Motor neuron (in vitro differentiated cells): Measurements from ENCODE around the gene ITPR3. TPM values are rescaled to one million over a fixed set of nuclear protein-coding genes. Genes with fewer than 3 reads are reported as not detected.
A peak's percentile ranks its signal among the peaks of the same experiment; 100 is the strongest.

Source experiments
- ATAC-seq, 8 experiments: fragments of 200-7000 bp; cut with Tn5 transposase; replicated peaks in 6 of 8; 2 replicates each; pipeline ENCODE4 v1.8.0; 2021; ENCODE audit warnings: mild to moderate bottlenecking in 8 of 8, moderate library complexity in 8 of 8
- H3K27ac ChIP-seq, 2 donors: fragments of 250-450 bp; sonication (Bioruptor Pico); 2 replicates each; pipeline ENCODE4 v1.9.0; 2021; ENCODE audit warnings: antibody characterized with exemption in 2 of 2, mild to moderate bottlenecking in 2 of 2, moderate library complexity in 1 of 2
- H3K4me1 ChIP-seq, 2 donors: fragments of 250-450 bp; sonication (Bioruptor Pico); replicated peaks in 1 of 2; 2 replicates each; pipeline ENCODE4 v1.6.1; 2021; ENCODE audit warnings: antibody characterized with exemption in 2 of 2, mild to moderate bottlenecking in 2 of 2, moderate library complexity in 1 of 2
- H3K4me3 ChIP-seq, 5 donors: fragments of 250-450 bp; sonication (Bioruptor Pico); 2 replicates each; pipeline ENCODE4 v1.9.0; 2021; ENCODE audit warnings: antibody characterized with exemption in 5 of 5, mild to moderate bottlenecking in 5 of 5, moderate library complexity in 4 of 5
- WGBS, 10 experiments: fragments of 450-650 bp; shearing (Covaris generic); methylation state at CpG; one replicate each; pipeline ENCODE4 v1.0.0; 2022; 5-methylcytosine and 5-hydroxymethylcytosine counted together
- in situ Hi-C, 9 experiments: fragments of 400-800 bp; cut with MboI; loops; one replicate each; pipeline ENCODE4 v1.15.0; 2021; ENCODE audit warnings: low sequenced_read_pairs in 9 of 9, low pct_unique_long_range_greater_than_20kb in 2 of 9; ENCODE audit not compliant: unreplicated experiment in 9 of 9
- total RNA-seq, 8 experiments: library from RNA; unstranded; fragments of 300-600 nt; gene quantifications; 2 replicates each; pipeline versions ENCODE4 v1.2.3 to v1.2.4, GENCODE V29; 2022

ITPR3 gene
- total RNA-seq, 8 experiments from 2014 or later = 0.11 to 36.3 (median 0.96) TPM

- 90 to 100% (median 98%) methylated on average over 1 to 5 of the region's 12 CpGs; no CpG with 5 or more reads in 6 of the 10 experiments for WGBS, 10 experiments
- Histone ChIP-seq H3K27ac (no peak overlapping the region), H3K4me1 (peaks cover 7 to 12% of the 10 kb centered on the region in 2 donors), H3K4me3 (no peak overlapping the region)
- ATAC-seq = no peak
- in situ Hi-C loops = loop anchor here in 1 of 9 experiments (10.0 kb wide), 1 partner anchor 84 kb away; no protein-coding TSS in a partner anchor
Measured at GRCh38 chr6:33678932-33679490, 57.9 kb downstream of the ITPR3 start.

DNA sequence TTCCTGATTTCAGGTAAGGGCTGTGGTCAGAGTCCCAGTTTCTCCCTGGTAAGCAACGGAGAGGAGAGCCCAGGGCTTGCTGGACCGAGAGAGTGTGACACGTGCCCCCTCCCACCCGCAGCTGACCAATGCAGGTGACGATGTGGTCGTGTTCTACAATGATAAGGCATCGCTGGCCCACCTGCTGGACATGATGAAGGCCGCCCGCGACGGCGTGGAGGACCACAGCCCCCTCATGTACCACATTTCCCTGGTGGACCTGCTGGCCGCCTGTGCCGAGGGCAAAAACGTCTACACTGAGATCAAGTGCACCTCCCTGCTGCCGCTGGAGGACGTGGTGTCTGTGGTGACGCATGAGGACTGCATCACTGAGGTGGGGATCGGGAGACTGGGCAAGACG lies 58.6 kb downstream of the ITPR3 start:
- Histone ChIP-seq H3K4me1 (peaks cover 0 to 6% of the 10 kb centered on the region in 2 donors), H3K27ac (no peak overlapping the region), H3K4me3 (no peak overlapping the region)
- 85 to 90% (median 89%) methylated on average over 2 to 9 of the region's 20 CpGs; no CpG with 5 or more reads in 6 of the 10 experiments for WGBS, 10 experiments
- ATAC-seq = no peak
- in situ Hi-C loops = loop anchor here in 1 of 9 experiments (10.0 kb wide), 1 partner anchor 85 kb away; no protein-coding TSS in a partner anchor

GRCh38 chr6:33682341-33682740 lies 61.2 kb downstream of the ITPR3 start:
- ATAC-seq = no peak
- H3K4me3 ChIP-seq = no peak overlapping the region
- no peak overlapping the region for H3K27ac ChIP-seq
- 86 to 100% (median 96%) methylated on average over 1 to 5 of the region's 13 CpGs; no CpG with 5 or more reads in 4 of the 10 experiments for WGBS, 10 experiments
- in situ Hi-C loops = no loop called here
- H3K4me1 ChIP-seq = peaks cover 13 to 16% of the 10 kb centered on the region in 2 donors

GRCh38 chr6:33683051-33683571 lies 62.0 kb downstream of the ITPR3 start:
- WGBS, 10 experiments = 70 to 100% (median 80%) methylated on average over 1 to 2 of the region's 15 CpGs; no CpG with 5 or more reads in 7 of the 10 experiments
- peaks cover 13 to 17% of the 10 kb centered on the region in 2 donors for H3K4me1 ChIP-seq
- in situ Hi-C loops = no loop called here
- no peak overlapping the region for H3K27ac ChIP-seq
- no peak overlapping the region for H3K4me3 ChIP-seq
- peak in 2 of 8 experiments; percentile 14 to 66 for ATAC-seq

GRCh38 chr6:33683576-33684427 lies 62.7 kb downstream of the ITPR3 start:
- peak in 2 of 8 experiments; percentile 64 to 72 for ATAC-seq
- in situ Hi-C loops = no loop called here
- WGBS, 10 experiments = 63 to 100% (median 81%) methylated on average over 1 to 5 of the region's 19 CpGs; no CpG with 5 or more reads in 5 of the 10 experiments
- Histone ChIP-seq H3K4me3 (no peak overlapping the region), H3K4me1 (peaks cover 11 to 13% of the 10 kb centered on the region in 2 donors), H3K27ac (no peak overlapping the region)

DNA sequence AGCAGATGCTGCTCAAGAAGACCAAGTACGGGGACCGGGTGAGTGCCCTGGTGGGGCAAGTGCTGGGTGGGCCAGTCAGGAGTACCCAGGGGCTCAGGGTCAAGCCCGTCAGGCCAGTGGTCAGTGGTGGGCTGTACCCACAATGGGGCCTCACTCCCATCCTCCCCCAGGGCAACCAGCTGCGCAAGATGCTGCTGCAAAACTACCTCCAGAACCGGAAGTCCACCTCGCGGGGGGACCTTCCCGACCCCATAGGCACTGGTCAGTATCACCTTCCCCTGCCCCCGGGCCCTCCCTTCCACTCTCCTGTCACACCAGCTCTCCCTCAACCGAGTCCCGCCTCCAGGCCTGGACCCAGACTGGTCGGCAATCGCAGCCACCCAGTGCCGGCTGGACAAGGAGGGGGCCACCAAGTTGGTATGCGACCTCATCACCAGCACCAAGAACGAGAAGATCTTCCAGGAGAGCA lies 63.3 kb downstream of the ITPR3 start:
- H3K27ac ChIP-seq = no peak overlapping the region
- 80 to 100% (median 91%) methylated on average over 1 to 4 of the region's 16 CpGs; no CpG with 5 or more reads in 5 of the 10 experiments for WGBS, 10 experiments
- ATAC-seq = no peak

GRCh38 chr6:33684983-33685382 lies 63.9 kb downstream of the ITPR3 start:
- Histone ChIP-seq H3K27ac (no peak overlapping the region), H3K4me3 (no peak overlapping the region), H3K4me1 (peaks cover 11 to 13% of the 10 kb centered on the region in 2 donors)
- no peak for ATAC-seq
- in situ Hi-C loops = no loop called here
- WGBS, 10 experiments = 83% methylated on average over 1 of the region's 7 CpGs; no CpG with 5 or more reads in 9 of the 10 experiments

More for the DNA sequence above, 63.3 kb downstream of the ITPR3 start:
- Histone ChIP-seq H3K4me1 (peaks cover 11 to 13% of the 10 kb centered on the region in 2 donors), H3K4me3 (no peak overlapping the region)
- in situ Hi-C loops = no loop called here

- Histone ChIP-seq H3K4me3 (no peak overlapping the region), H3K27ac (peak overlapping the region in 1 of 2 donors; percentile 67), H3K4me1 (peaks cover 11 to 13% of the 10 kb centered on the region in 2 donors)
- ATAC-seq = peak in 1 of 8 experiments; percentile 1
- in situ Hi-C loops = no loop called here
- WGBS, 10 experiments = 40 to 94% (median 83%) methylated on average over 1 to 4 of the region's 38 CpGs; no CpG with 5 or more reads in 5 of the 10 experiments
Measured at GRCh38 chr6:33685411-33686224, 64.5 kb downstream of the ITPR3 start.

DNA sequence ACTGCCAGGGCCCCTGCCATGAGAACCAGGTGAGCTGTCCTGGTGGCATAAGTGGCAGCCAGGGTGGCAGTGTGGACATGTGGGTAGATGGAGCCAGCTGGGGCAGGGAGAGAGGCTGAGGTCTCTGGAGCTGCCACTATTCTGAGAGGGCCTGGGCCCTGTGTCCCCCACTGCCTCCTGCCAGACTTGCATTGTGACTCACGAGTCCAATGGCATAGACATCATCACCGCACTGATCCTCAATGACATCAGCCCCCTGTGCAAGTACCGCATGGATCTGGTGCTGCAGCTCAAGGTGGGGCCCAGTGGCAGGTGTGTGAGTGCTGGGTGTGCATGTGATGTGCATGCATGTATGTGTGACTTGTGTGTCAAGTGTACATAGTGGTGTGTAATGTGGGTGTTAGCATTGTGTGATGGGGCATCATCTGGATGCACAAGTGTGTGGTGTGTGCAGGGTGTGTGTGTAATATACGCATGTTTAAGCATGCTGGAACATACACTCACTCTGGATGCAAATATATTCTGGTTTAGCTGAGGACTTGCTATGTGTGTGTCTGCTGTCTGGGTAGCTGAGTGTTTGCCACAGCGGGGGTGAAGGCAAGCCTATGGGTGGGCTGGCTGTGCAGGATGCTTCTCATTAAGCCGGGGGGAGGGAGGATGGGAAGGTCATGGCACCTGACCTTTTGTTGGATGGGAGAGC lies 65.3 kb downstream of the ITPR3 start:
- Histone ChIP-seq H3K4me1 (peaks cover 13 to 15% of the 10 kb centered on the region in 2 donors), H3K4me3 (no peak overlapping the region), H3K27ac (peak overlapping the region in 1 of 2 donors; percentile 67)
- in situ Hi-C loops = no loop called here
- whole genome bisulfite sequencing, 10 experiments = 40 to 72% (median 64%) methylated on average over 1 to 5 of the region's 6 CpGs; no CpG with 5 or more reads in 6 of the 10 experiments
- ATAC-seq = peak; percentile 13 to 95 (median 87)

GRCh38 chr6:33686981-33687975 lies 66.2 kb downstream of the ITPR3 start:
- 91 to 100% (median 100%) methylated on average over 1 to 6 of the region's 27 CpGs; no CpG with 5 or more reads in 5 of the 10 experiments for whole genome bisulfite sequencing, 10 experiments
- peak in 1 of 8 experiments; percentile 14 for ATAC-seq
- H3K4me1 ChIP-seq = peaks cover 13 to 16% of the 10 kb centered on the region in 2 donors

GRCh38 chr6:33688006-33688405 lies 66.9 kb downstream of the ITPR3 start:
- 100% methylated on average over 1 of the region's 20 CpGs; no CpG with 5 or more reads in 8 of the 10 experiments for WGBS, 10 experiments
- H3K4me1 ChIP-seq = peaks cover 13 to 16% of the 10 kb centered on the region in 2 donors
- in situ Hi-C loops = no loop called here
- no peak for ATAC-seq
- no peak overlapping the region for H3K4me3 ChIP-seq
- H3K27ac ChIP-seq = no peak overlapping the region

More at GRCh38 chr6:33686981-33687975, 66.2 kb downstream of the ITPR3 start:
- in situ Hi-C loops = no loop called here
- H3K4me3 ChIP-seq = no peak overlapping the region
- peak overlapping the region in 1 of 2 donors; percentile 37 for H3K27ac ChIP-seq
